ENCODE data around the gene FAM200B.

The FAM200B gene

DNA sequence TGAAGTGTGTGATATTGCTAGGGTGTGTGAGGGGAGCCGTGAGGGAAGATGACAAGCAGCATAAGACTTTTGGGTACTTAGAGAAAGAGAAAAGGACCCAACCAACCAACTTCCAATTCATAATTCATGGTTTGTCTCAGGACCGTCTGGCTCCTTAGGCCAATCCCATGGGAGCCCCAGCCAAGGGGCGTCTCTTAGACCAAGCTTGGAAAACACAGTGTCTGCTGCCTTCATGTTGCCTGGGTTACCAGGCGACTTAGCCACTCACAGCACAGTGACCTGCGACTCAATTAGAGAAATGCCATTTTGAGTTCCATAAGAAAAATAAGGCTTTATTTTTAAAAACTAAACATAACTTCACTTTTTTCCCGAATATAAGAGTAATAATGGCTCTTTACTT is 53.9 kb downstream of the FAM200B start:
- DNase-seq (ENCODE audit: low read depth), result no peak
- H3K4me3 ChIP-seq (ENCODE audit: control insufficient read depth, low read depth, low read length), result no peak overlapping the region
- TF ChIP-seq, protein P1, sequence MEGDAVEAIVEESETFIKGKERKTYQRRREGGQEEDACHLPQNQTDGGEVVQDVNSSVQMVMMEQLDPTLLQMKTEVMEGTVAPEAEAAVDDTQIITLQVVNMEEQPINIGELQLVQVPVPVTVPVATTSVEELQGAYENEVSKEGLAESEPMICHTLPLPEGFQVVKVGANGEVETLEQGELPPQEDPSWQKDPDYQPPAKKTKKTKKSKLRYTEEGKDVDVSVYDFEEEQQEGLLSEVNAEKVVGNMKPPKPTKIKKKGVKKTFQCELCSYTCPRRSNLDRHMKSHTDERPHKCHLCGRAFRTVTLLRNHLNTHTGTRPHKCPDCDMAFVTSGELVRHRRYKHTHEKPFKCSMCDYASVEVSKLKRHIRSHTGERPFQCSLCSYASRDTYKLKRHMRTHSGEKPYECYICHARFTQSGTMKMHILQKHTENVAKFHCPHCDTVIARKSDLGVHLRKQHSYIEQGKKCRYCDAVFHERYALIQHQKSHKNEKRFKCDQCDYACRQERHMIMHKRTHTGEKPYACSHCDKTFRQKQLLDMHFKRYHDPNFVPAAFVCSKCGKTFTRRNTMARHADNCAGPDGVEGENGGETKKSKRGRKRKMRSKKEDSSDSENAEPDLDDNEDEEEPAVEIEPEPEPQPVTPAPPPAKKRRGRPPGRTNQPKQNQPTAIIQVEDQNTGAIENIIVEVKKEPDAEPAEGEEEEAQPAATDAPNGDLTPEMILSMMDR (conservative IDR thresholded peaks at IDR 0.05; ENCODE audit: control insufficient read depth, insufficient read depth, low read depth, low read length), result no peak

DNA sequence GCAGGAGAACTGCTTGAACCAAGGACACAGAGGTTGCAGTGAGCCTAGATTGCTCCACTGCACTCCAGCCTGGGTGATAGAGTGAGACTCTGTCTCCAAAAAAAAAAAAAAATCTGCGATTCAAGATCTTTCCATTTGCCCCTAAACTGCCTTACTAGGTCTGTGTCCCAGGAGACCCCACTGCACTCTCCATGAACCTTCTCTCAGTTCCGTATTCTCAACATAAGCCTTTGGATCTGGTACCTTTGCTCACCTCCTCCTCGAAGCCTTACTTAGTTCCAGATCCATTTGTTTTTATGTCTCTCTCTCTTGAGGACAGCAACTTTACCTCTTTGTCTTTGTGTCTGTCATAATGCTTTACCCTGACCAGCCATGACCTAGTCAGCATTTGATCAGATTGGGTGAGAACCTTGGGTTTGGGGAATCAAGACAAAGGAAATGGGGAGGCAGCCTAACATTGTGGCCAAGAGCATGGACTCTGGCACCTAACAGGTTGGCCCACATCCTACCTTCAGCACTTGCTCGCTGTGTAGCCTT is 55.0 kb downstream of the FAM200B start:
- no peak overlapping the region for H3K4me3 ChIP-seq (ENCODE audit: control insufficient read depth, low read depth, low read length)
- TF ChIP-seq, protein P1 (conservative IDR thresholded peaks at IDR 0.05; ENCODE audit: control insufficient read depth, insufficient read depth, low read depth, low read length), result no peak
- DNase-seq (ENCODE audit: low read depth), result no peak

DNA sequence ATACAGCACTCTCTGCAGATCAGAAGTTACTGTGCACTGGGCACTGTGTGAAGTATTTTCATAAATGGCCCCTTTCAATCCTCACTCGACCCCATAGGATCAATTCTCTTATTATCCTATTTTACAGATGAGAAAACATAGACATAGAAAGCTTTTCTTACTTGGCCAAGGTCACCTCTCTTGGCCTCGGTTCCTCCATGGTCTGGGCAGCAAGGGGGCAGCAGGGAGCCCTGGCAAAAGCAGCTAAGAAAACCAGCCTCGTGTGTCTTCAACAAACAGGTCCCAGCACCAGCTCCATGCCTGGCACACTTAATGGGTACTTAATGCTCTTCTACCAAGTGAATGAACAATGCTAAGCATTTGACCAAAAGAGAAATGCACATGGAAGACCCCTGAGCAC is 55.6 kb downstream of the FAM200B start:
- no peak for DNase-seq (ENCODE audit: low read depth)
- H3K4me3 ChIP-seq (ENCODE audit: control insufficient read depth, low read depth, low read length), result no peak overlapping the region
- TF ChIP-seq, protein P1 (conservative IDR thresholded peaks at IDR 0.05; ENCODE audit: control insufficient read depth, insufficient read depth, low read depth, low read length), result no peak

DNA sequence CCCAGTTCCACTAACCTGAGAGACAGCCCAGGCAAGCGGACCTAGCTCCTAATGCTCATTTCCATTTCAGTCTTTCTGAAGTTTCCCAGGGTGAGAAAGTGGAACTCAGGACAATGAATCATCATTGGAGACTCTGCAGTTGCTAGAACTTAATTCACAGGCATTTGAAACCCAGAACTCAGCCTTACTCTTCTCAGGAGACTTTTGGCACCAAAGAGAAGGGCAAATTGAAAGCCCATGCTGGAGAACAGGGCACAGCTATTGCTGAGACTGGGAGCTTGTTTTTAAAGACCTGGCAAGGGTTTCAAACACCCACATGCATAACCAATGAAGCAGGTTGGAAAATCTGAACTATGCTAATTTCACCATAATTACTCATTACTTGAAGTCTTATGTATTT is 57.2 kb downstream of the FAM200B start:
- no peak overlapping the region for H3K4me3 ChIP-seq (ENCODE audit: control insufficient read depth, low read depth, low read length)
- TF ChIP-seq, protein P1 (conservative IDR thresholded peaks at IDR 0.05; ENCODE audit: control insufficient read depth, insufficient read depth, low read depth, low read length), result no peak
- DNase-seq (ENCODE audit: low read depth), result no peak
